GM10248 (cell line): ENCODE results near the gene MTCL1.

Experiments
- CTCF ChIA-PET: fragments of 300-600 bp; sonication (Branson Sonifier 250); formaldehyde crosslinking; extraction: SDS; loops from one replicate; lab custom pipeline; 2021; ENCODE audit warnings: antibody characterized with exemption; lab: Yijun Ruan, JAX
- POLR2A ChIA-PET: fragments of 350-650 bp; sonication (Branson Sonifier 250); formaldehyde crosslinking; extraction: SDS; loops from one replicate; lab custom pipeline; 2020; ENCODE audit warnings: antibody characterized with exemption; lab: Yijun Ruan, JAX
- DNase-seq: peaks from one replicate; pipeline ENCODE4 v3.0.0; 2012; ENCODE audit errors: extremely low spot score
- TF ChIP-seq, protein P1 (sequence below): IDR thresholded peaks from 2 replicates; pipeline ENCODE4 v1.5.1; 2012; ENCODE audit warnings: mild to moderate bottlenecking, low read depth; ENCODE audit errors: extremely low read depth, missing control alignments, control extremely low read depth

MTCL1 gene

DNA sequence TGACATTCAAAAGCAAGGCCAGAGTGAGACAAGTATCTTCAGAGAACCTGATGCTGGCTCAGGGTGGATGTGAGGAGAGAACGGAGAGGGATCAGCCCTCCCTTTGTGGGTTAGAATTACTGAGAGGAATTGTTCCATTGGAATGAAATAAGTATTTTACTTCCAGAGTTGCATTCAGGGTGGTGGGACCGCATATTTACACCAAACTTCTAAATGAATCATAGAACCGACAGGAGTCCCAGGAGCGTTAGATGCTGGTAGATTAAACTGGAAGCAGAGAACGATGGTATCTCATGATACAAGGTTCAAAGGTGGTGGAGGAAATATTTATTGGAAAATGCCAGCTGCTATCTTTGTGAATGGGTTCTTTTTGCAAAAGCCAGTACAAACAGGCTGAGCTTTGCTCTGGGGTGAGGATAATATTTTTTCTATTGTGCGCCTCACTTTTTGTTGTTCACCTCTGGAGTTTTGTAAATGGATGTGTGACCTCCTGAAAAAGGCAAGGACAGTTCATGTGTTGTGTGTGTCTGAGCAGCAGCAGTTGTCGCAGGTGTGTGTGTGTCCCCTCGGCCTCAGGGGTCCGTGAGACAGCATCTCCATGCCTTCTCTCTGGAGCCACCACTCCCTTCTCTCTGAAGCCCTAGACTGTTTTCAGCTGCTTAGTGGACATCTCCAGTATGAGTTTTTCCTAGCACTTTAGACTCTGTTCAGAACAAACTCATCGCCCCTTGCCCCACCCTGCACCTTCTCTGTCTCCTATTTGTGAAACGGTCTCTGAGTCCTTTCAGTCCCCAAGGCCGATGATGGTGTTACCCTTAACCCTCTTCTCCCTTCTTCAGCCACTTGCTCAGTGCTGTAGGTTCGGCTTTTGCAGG is 17.8 kb downstream of the MTCL1 start:
- DNase-seq, result no peak
- ChIA-PET CTCF (interaction anchor here (3.9 kb wide), 1 partner anchor 27 kb away, joined by 18 read pairs; no protein-coding TSS in a partner anchor), POLR2A (no interaction called here)
- TF ChIP-seq, protein P1, sequence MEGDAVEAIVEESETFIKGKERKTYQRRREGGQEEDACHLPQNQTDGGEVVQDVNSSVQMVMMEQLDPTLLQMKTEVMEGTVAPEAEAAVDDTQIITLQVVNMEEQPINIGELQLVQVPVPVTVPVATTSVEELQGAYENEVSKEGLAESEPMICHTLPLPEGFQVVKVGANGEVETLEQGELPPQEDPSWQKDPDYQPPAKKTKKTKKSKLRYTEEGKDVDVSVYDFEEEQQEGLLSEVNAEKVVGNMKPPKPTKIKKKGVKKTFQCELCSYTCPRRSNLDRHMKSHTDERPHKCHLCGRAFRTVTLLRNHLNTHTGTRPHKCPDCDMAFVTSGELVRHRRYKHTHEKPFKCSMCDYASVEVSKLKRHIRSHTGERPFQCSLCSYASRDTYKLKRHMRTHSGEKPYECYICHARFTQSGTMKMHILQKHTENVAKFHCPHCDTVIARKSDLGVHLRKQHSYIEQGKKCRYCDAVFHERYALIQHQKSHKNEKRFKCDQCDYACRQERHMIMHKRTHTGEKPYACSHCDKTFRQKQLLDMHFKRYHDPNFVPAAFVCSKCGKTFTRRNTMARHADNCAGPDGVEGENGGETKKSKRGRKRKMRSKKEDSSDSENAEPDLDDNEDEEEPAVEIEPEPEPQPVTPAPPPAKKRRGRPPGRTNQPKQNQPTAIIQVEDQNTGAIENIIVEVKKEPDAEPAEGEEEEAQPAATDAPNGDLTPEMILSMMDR, result no peak

DNA sequence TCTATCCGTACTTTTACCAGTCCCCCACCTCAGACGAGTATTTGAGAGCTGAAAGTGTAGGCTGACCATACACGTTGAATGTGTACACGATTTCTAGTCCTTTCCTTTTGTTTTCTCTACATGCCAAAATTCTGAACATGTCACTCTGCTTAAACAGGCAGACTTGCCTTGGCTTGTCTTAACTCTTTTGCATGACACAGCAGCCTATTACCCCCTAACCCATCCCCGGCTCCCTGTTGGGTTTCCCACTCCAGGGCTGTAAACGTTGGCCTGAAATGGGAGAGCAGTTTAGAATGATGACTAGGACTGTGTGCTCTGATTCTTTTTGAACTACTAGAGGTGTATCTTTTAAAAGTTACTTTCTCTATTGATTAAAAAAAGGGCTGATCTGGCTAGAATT is 19.1 kb downstream of the MTCL1 start:
- no peak for DNase-seq
- POLR2A ChIA-PET, result no interaction called here
- TF ChIP-seq, protein P1, result no peak
- CTCF ChIA-PET, result interaction anchor here (1.3 to 1.6 kb wide), 2 partner anchors 13 to 17 kb away, joined by 4 to 5 read pairs; no protein-coding TSS in a partner anchor

DNA sequence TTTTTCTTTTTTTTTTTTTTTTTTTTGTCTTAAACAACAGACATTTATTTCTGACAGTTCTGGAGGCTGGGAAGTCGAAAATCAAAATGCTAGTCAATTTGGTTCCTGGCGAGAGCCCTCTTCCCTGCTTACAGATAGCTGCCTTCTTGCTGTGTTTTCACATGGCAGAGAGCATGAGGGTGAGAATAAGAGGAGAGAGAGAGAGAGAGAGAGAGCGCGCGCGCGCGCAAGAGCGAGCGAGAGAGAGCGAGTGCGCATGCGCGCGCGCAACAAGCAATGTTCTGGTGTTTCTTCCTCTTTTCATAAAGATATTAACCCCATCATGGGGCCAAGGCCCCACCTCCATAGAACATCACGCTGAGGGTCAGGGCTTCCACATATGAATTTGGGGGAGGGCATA is 20.9 kb downstream of the MTCL1 start:
- DNase-seq, result no peak
- POLR2A ChIA-PET, result no interaction called here
- TF ChIP-seq, protein P1, result no peak
- CTCF ChIA-PET, result interaction anchor here (1.6 kb wide), 1 partner anchor 11 kb away, joined by 5 read pairs; no protein-coding TSS in a partner anchor

DNA sequence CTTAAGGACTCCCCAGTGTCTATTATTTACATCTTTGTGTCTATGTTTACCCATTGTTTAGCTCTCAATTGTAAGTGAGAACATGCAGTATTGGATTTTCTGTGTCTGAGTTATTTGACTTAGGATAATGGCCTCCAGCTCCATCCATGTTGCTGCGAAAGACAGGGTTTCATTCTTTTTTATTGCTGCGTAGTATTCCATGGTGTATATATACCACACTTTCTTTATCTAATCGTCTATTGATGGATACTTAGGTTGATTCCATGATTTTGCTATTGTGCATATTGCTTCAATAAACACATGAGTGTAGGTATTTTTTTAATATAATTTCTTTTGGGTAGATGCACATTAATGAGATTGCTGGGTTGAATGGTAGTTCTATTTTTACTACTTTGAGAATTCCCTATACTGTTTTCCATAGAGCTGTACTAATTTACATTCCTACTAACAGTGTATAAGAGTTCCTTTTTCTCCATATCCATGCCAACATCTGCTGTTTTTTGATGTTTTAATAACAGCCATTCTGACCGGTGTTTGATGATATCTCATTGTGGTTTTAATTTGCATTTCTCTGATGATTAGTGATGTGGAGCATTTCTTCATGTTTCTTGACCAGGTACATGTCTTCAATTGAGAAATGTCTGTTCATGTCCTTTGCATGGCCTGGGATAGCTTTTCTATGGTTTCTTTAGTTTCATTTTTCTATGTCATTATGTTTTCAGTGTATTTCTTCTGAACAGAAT is 21.8 kb downstream of the MTCL1 start:
- POLR2A ChIA-PET, result no interaction called here
- TF ChIP-seq, protein P1, result no peak
- CTCF ChIA-PET, result no interaction called here
- DNase-seq, result no peak

DNA sequence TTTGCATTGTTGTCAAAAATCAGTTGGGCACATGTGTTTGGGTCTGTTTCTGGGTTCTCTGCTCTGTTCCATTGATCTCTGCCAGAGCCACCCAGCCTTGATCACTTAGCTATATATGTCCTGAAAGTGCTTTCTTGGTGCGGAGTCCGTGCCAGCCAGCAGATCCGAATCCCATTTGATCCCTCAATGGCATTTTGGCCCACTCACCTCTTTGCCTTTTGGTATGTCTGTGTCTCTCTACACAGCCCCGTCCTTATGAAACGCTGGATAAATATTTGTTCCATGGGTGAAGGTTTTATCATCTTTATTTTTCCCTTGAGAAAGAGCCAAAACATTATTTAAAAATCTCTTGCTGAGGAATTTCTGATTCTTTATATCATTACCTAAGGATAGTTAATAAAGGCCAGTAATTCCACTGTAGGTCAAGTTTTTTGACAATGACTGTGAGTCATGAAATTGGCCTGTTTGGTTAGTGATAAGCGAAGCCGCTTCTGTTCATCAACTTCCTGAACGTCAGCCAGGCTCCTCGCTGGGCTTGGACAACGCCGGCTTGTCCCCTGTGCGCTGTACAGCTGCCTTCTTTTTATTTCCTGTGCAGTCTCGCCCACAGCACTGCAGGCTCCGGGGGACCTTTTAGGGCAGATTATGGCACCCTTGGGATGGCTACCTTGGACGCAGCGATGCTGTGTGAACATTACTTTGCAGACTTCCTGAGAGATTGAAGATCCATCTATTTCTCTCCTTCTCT is 24.9 kb downstream of the MTCL1 start:
- POLR2A ChIA-PET, result no interaction called here
- CTCF ChIA-PET, result interaction anchor here (1.0 to 1.4 kb wide), 3 partner anchors 10 to 21 kb away, joined by 3 read pairs; no protein-coding TSS in a partner anchor
- TF ChIP-seq, protein P1, result no peak
- DNase-seq, result no peak
